Ovary (tissue), 3 donors: ENCODE measurements around the gene KRTAP5-10.

Source experiments
- POLR2A ChIP-seq: fragments of 450-650 bp; IDR thresholded peaks from one replicate; pipeline ENCODE4 v1.6.1; 2017; ENCODE audit warnings: antibody characterized with exemption, mild to moderate bottlenecking, moderate library complexity
- TF ChIP-seq, protein P1 (sequence below), 3 donors: fragments of 450-650 bp in 2 of 3; fragments of 200-600 bp in 1 of 3; IDR thresholded peaks; one replicate each; pipeline versions ENCODE4 v1.5.1 to v1.8.0; 2016 to 2022; ENCODE audit warnings: antibody characterized with exemption in 3 of 3, mild to moderate bottlenecking in 1 of 3
- donor health status: DM: no; HTN: no; CAD: no.

- TF ChIP-seq POLR2A = no peak
- TF ChIP-seq, protein P1, sequence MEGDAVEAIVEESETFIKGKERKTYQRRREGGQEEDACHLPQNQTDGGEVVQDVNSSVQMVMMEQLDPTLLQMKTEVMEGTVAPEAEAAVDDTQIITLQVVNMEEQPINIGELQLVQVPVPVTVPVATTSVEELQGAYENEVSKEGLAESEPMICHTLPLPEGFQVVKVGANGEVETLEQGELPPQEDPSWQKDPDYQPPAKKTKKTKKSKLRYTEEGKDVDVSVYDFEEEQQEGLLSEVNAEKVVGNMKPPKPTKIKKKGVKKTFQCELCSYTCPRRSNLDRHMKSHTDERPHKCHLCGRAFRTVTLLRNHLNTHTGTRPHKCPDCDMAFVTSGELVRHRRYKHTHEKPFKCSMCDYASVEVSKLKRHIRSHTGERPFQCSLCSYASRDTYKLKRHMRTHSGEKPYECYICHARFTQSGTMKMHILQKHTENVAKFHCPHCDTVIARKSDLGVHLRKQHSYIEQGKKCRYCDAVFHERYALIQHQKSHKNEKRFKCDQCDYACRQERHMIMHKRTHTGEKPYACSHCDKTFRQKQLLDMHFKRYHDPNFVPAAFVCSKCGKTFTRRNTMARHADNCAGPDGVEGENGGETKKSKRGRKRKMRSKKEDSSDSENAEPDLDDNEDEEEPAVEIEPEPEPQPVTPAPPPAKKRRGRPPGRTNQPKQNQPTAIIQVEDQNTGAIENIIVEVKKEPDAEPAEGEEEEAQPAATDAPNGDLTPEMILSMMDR (IDR thresholded peaks at IDR 0.05) = no peak
Observed at GRCh38 chr11:71525188-71525937, 40.0 kb upstream of the KRTAP5-10 start.
